GM23248 (cell line): Measurements from ENCODE around the gene CAMK1. TPM values are rescaled to one million over a fixed set of nuclear protein-coding genes. Genes with fewer than 3 reads are reported as not detected.

Source experiments
- DNase-seq: peaks from one replicate; pipeline ENCODE4 v3.0.0-alpha.2; 2015
- H2AFZ ChIP-seq: fragments of 200-600 bp; sonication (generic); 2 replicates; pipeline ENCODE4 v1.6.1; 2016; ENCODE audit warnings: antibody characterized with exemption
- H3F3A ChIP-seq: fragments of 200-600 bp; sonication (generic); 2 replicates; pipeline ENCODE4 v1.6.1; 2016; ENCODE audit warnings: mild to moderate bottlenecking, antibody characterized with exemption, mixed run types; ENCODE audit not compliant: insufficient read depth
- H3K27ac ChIP-seq: fragments of 200-600 bp; sonication (generic); 2 replicates; pipeline ENCODE4 v1.5.1; 2016; ENCODE audit warnings: mild to moderate bottlenecking
- H3K27me3 ChIP-seq: fragments of 200-600 bp; sonication (generic); replicated peaks from 2 replicates; pipeline ENCODE4 v1.6.1; 2016; ENCODE audit warnings: mild to moderate bottlenecking; ENCODE audit not compliant: insufficient read depth
- H3K36me3 ChIP-seq: fragments of 200-600 bp; sonication (generic); 2 replicates; pipeline ENCODE4 v1.6.1; 2016; ENCODE audit warnings: low read depth, mild to moderate bottlenecking
- H3K4me1 ChIP-seq: fragments of 200-600 bp; sonication (generic); 2 replicates; pipeline ENCODE4 v1.6.1; 2016; ENCODE audit warnings: mild to moderate bottlenecking; ENCODE audit not compliant: insufficient read depth
- H3K4me2 ChIP-seq: fragments of 200-600 bp; sonication (generic); one replicate; pipeline ENCODE4 v1.6.1; 2016; ENCODE audit warnings: mild to moderate bottlenecking; ENCODE audit not compliant: unreplicated experiment
- H3K4me3 ChIP-seq: fragments of 200-600 bp; sonication (generic); 2 replicates; pipeline ENCODE4 v1.5.1; 2016; ENCODE audit warnings: mild to moderate bottlenecking
- H3K79me2 ChIP-seq: fragments of 200-600 bp; sonication (generic); 2 replicates; pipeline ENCODE4 v1.6.1; 2016; ENCODE audit warnings: mild to moderate bottlenecking; ENCODE audit not compliant: insufficient read depth
- H3K9ac ChIP-seq: fragments of 200-600 bp; sonication (generic); 2 replicates; pipeline ENCODE4 v1.6.1; 2016; ENCODE audit warnings: mild to moderate bottlenecking
- H3K9me2 ChIP-seq: fragments of 200-600 bp; sonication (generic); 2 replicates; pipeline ENCODE4 v1.6.1; 2016; ENCODE audit warnings: mixed run types, mild to moderate bottlenecking, moderate library complexity; ENCODE audit not compliant: insufficient read depth
- H3K9me3 ChIP-seq: fragments of 200-600 bp; sonication (generic); one replicate; pipeline ENCODE4 v1.6.1; 2017; ENCODE audit warnings: low read depth
- H4K20me1 ChIP-seq: fragments of 200-600 bp; sonication (generic); 2 replicates; pipeline ENCODE4 v1.6.0; 2016; ENCODE audit not compliant: insufficient read depth
- EZH2 ChIP-seq: fragments of 200-600 bp; sonication (generic); IDR thresholded peaks from 2 replicates; pipeline ENCODE4 v1.6.1; 2018; ENCODE audit warnings: antibody characterized with exemption, mild to moderate bottlenecking; ENCODE audit not compliant: insufficient read depth, poor library complexity, severe bottlenecking
- EZH2phosphoT487 ChIP-seq: fragments of 200-600 bp; sonication (generic); IDR thresholded peaks from 2 replicates; pipeline ENCODE4 v1.6.1; 2018; ENCODE audit warnings: antibody characterized with exemption, moderate library complexity, mild to moderate bottlenecking, low read depth; ENCODE audit not compliant: insufficient read depth
- WGBS, 2 experiments: methylation state at CpG; one replicate each; pipeline ENCODE4 v1.1.6; 2015 to 2017; ENCODE audit warnings: low lambda C conversion rate in 2 of 2, low coverage in 1 of 2; ENCODE audit errors: missing lambda C conversion rate in 2 of 2; 5-methylcytosine and 5-hydroxymethylcytosine counted together
- in situ Hi-C: fragments of 300-500 bp; cut with MboI; formaldehyde crosslinking; loops from 2 replicates; pipeline ENCODE4 v1.15.0; 2020
- polyA plus RNA-seq: library from polyadenylated mRNA; unstranded; fragments of >200 nt; fragmentation: Nextera tagmentation; extraction: Ambion mirVana; gene quantifications from 2 replicates; pipeline ENCODE4 v1.2.1, GENCODE V29; 2016
- total RNA-seq: library from RNA; depleted of rRNA; stranded (reverse); fragments of >200 nt; shearing (Covaris generic); gene quantifications from 2 replicates; pipeline ENCODE4 v1.2.3, GENCODE V29; 2014

The CAMK1 gene
- total and polyA plus RNA-seq, 2 experiments from 2014 or later, result 26.9 to 28.3 TPM

GRCh38 chr3:9770276-9770812 is 597 bp upstream of the CAMK1 start:
- DNase-seq, result no peak
- peak overlapping the region; percentile 83 for H3K9ac ChIP-seq
- in situ Hi-C loops, result no loop called here

GRCh38 chr3:9769012-9769411 is 735 bp downstream of the CAMK1 start:
- Histone ChIP-seq H4K20me1 (no peaks in the 10 kb centered on the region), H3F3A (no peaks in the 10 kb centered on the region), H3K79me2 (peaks cover 14% of the 10 kb centered on the region), H3K4me1 (no peaks in the 10 kb centered on the region), H3K9me3 (no peaks in the 10 kb centered on the region), H3K4me2 (peak overlapping the region; percentile 85), H3K27me3 (no peaks in the 10 kb centered on the region), H3K4me3 (peak overlapping the region; percentile 78), H3K27ac (no peak overlapping the region), H3K9me2 (no peaks in the 10 kb centered on the region), H2AFZ (peak overlapping the region; percentile 91), H3K36me3 (no peaks in the 10 kb centered on the region), H3K9ac (peak overlapping the region; percentile 83)
- no peak for DNase-seq
- no peak for TF ChIP-seq EZH2
- TF ChIP-seq EZH2phosphoT487, result no peak
- WGBS, 2 experiments, result 62 to 65% methylated on average over 5 of the region's 5 CpGs
- in situ Hi-C loops, result no loop called here

More at GRCh38 chr3:9770276-9770812, 597 bp upstream of the CAMK1 start:
- H3F3A ChIP-seq, result no peaks in the 10 kb centered on the region
- peaks cover 14% of the 10 kb centered on the region for H3K79me2 ChIP-seq
- H3K4me1 ChIP-seq, result no peaks in the 10 kb centered on the region
- no peaks in the 10 kb centered on the region for H3K9me2 ChIP-seq
- WGBS, 2 experiments, result 13 to 16% methylated on average over 12 to 15 of the region's 15 CpGs
- H3K9me3 ChIP-seq, result no peaks in the 10 kb centered on the region
- H2AFZ ChIP-seq, result peak overlapping the region; percentile 91
- H3K4me3 ChIP-seq, result peak overlapping the region; percentile 78
- H3K36me3 ChIP-seq, result no peaks in the 10 kb centered on the region
- peak overlapping the region; percentile 85 for H3K4me2 ChIP-seq
- no peak for TF ChIP-seq EZH2phosphoT487
- H3K27ac ChIP-seq, result no peak overlapping the region
- H4K20me1 ChIP-seq, result no peaks in the 10 kb centered on the region
- H3K27me3 ChIP-seq, result no peaks in the 10 kb centered on the region

- Histone ChIP-seq H3K36me3 (no peaks in the 10 kb centered on the region), H3K4me1 (no peaks in the 10 kb centered on the region), H3K9me2 (no peaks in the 10 kb centered on the region), H3K79me2 (peaks cover 14% of the 10 kb centered on the region), H3F3A (no peaks in the 10 kb centered on the region), H3K27ac (no peak overlapping the region), H3K4me2 (no peak overlapping the region), H3K9me3 (no peaks in the 10 kb centered on the region), H4K20me1 (no peaks in the 10 kb centered on the region), H3K27me3 (no peaks in the 10 kb centered on the region), H3K4me3 (no peak overlapping the region), H2AFZ (no peak overlapping the region), H3K9ac (peak overlapping the region; percentile 83; the same call in 1 of the 2 replicates)
- TF ChIP-seq EZH2phosphoT487 (no peak), EZH2 (no peak)
- in situ Hi-C loops, result no loop called here
- peak; percentile 23 for DNase-seq
- WGBS, 2 experiments, result 72 to 76% methylated on average over 6 of the region's 6 CpGs
These were observed 1.5 kb downstream of the CAMK1 start for GRCh38 chr3:9768141-9768775.

- in situ Hi-C loops, result no loop called here
- H3K4me3 ChIP-seq, result no peak overlapping the region
- H3K4me1 ChIP-seq, result no peaks in the 10 kb centered on the region
- TF ChIP-seq EZH2phosphoT487 (no peak), EZH2 (no peak)
- H3K27me3 ChIP-seq, result no peaks in the 10 kb centered on the region
- DNase-seq, result no peak
- H3F3A ChIP-seq, result no peaks in the 10 kb centered on the region
- no peak overlapping the region for H3K27ac ChIP-seq
- no peaks in the 10 kb centered on the region for H3K36me3 ChIP-seq
- no peaks in the 10 kb centered on the region for H4K20me1 ChIP-seq
- no peak overlapping the region for H3K4me2 ChIP-seq
- H3K9me2 ChIP-seq, result no peaks in the 10 kb centered on the region
- no peak overlapping the region; the same call in 1 of the 2 replicates for H3K9ac ChIP-seq
- H3K9me3 ChIP-seq, result no peaks in the 10 kb centered on the region
- 54 to 59% methylated on average over 7 of the region's 7 CpGs for WGBS, 2 experiments
- H3K79me2 ChIP-seq, result peaks cover 14% of the 10 kb centered on the region
- H2AFZ ChIP-seq, result no peak overlapping the region
These were observed 2.3 kb downstream of the CAMK1 start for GRCh38 chr3:9767418-9767817.
